Stomach (tissue), 9 donors: ENCODE measurements around the gene FHIP2A. TPM values are rescaled to one million over a fixed set of nuclear protein-coding genes. Genes with fewer than 3 reads are reported as not detected.
"Not testable (repeated sequence)": the region's sequence is repeated elsewhere in the genome, so short reads cannot be mapped to it uniquely, and the experiment has no call there.

Experiments used
- DNase-seq, 2 donors: peaks; one replicate each; pipeline versions ENCODE4 v3.0.0 to v3.0.0-alpha.2; 2013 to 2019
- H3K27ac ChIP-seq, 5 donors: fragments of 200-600 bp in 4 of 5; sonication (generic) in 4 of 5; one replicate each; pipeline ENCODE4 v1.5.1; 2013 to 2019; ENCODE audit warnings: mild to moderate bottlenecking in 1 of 5, moderate library complexity in 1 of 5
- H3K27me3 ChIP-seq, 3 donors: fragments of 200-600 bp; sonication (generic); one replicate each; pipeline ENCODE4 v1.5.1; 2017 to 2019; ENCODE audit warnings: mixed run types in 1 of 3
- H3K36me3 ChIP-seq, 4 donors: fragments of 200-600 bp; sonication (generic); 1 replicate in 3 of 4; 2 replicates in 1 of 4; pipeline ENCODE4 v1.5.1; 2016 to 2019
- H3K4me1 ChIP-seq, 4 donors: fragments of 200-600 bp; sonication (generic); one replicate each; pipeline ENCODE4 v1.5.1; 2016 to 2019
- H3K4me3 ChIP-seq, 4 donors: fragments of 200-600 bp; sonication (generic) in 3 of 4; one replicate each; pipeline ENCODE4 v1.5.1; 2016 to 2019; ENCODE audit warnings: mild to moderate bottlenecking in 1 of 4
- H3K9me3 ChIP-seq, 4 donors: fragments of 200-600 bp; sonication (generic); one replicate each; pipeline ENCODE4 v1.5.1; 2016 to 2019
- EP300 ChIP-seq: sonication (generic); formaldehyde crosslinking; IDR thresholded peaks from one replicate; pipeline ENCODE4 v1.6.1; 2017; ENCODE audit warnings: antibody characterized with exemption
- POLR2A ChIP-seq, 4 donors: fragments of 450-650 bp; IDR thresholded peaks; one replicate each; pipeline ENCODE4 v1.6.1; 2016; ENCODE audit warnings: antibody characterized with exemption in 4 of 4, control low read depth in 2 of 4, mild to moderate bottlenecking in 1 of 4, moderate library complexity in 1 of 4
- POLR2AphosphoS5 ChIP-seq, 3 donors: sonication (generic); formaldehyde crosslinking; IDR thresholded peaks; one replicate each; pipeline ENCODE4 v1.6.1; 2016; ENCODE audit warnings: antibody characterized with exemption in 3 of 3
- WGBS, 5 donors: extraction: QIAGEN DNeasy Blood & Tissue Kit in 3 of 5; methylation state at CpG; one replicate each; pipeline versions ENCODE4 v1.1.5 to v1.1.7; 2013 to 2018; 5-methylcytosine and 5-hydroxymethylcytosine counted together
- intact Hi-C: fragments of 100-400 bp; cut with DNase I; formaldehyde crosslinking; loops from one replicate; pipeline ENCODE4 v1.15.1; 2023; ENCODE audit warnings: low total_unique reads
- polyA plus RNA-seq, 3 donors: library from polyadenylated mRNA; stranded (reverse); fragments of 200-250 nt; gene quantifications; one replicate each; pipeline ENCODE4 v1.2.3, GENCODE V29; 2013
- total RNA-seq, 5 donors: library from RNA; depleted of rRNA; stranded (reverse); fragments of >200 nt; gene quantifications; one replicate each; pipeline versions ENCODE4 v1.1.0 to v1.2.3, GENCODE V29; 2014 to 2016
- TF ChIP-seq, protein P1 (sequence below), 7 experiments: fragments of 450-650 bp in 4 of 7; fragments of 200-600 bp in 3 of 7; sonication (generic) in 3 of 7; IDR thresholded peaks; one replicate each; pipeline ENCODE4 v1.5.1; 2016 to 2019; ENCODE audit warnings: antibody characterized with exemption in 7 of 7, control low read depth in 2 of 7, mild to moderate bottlenecking in 1 of 7
- donor health status: healthy with polysubstance abuse.
- donor health status: Bipolar disorder and iron deficiency.
- donor health status: healthy.

The FHIP2A gene
- total and polyA plus RNA-seq, 8 donors = 0.87 to 264 (median 10.5) TPM

DNA sequence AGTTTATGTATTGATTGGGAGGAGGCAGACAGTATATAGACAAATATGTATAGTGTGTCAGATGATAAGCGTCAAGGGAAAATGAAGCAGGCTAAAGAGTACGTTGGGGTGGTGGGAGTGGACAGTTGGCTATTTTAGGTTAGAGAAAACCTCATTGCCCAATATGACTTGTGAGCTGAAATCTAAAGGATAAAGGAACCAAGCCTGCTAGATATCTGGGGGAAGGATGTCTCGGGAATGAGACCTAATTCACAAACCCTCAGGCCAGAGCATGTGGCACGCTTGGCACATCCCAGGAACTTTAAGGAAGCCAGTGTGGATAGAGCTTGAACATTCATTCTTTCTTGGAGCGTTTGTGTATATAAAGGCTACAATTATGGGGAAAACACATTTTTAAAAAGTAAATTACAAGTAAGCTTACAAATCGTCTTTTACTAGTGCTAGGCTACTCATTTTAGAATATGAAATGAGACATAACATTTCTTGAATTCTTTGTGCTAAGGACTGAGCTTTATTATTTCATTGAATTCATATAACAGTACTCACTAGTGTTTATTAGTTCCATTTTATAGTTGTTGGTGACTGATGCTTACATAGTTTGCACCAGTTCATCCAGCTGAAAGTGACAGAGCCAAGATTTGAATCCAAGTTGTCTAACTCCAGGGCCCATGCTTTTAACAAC is 9.7 kb downstream of the FHIP2A start:
- Histone ChIP-seq H3K27me3 (no peaks in the 10 kb centered on the region), H3K4me1 (peaks cover 5 to 48% (median 15%) of the 10 kb centered on the region in 4 donors), H3K4me3 (no peak overlapping the region), H3K9me3 (no peaks in the 10 kb centered on the region), H3K27ac (no peak overlapping the region), H3K36me3 (peaks cover 0 to 55% (median 50%) of the 10 kb centered on the region in 4 donors)
- no peak for TF ChIP-seq POLR2AphosphoS5 (IDR thresholded peaks at IDR 0.05)
- no peak for TF ChIP-seq POLR2A (IDR thresholded peaks at IDR 0.05)
- TF ChIP-seq EP300 = no peak
- TF ChIP-seq, protein P1, sequence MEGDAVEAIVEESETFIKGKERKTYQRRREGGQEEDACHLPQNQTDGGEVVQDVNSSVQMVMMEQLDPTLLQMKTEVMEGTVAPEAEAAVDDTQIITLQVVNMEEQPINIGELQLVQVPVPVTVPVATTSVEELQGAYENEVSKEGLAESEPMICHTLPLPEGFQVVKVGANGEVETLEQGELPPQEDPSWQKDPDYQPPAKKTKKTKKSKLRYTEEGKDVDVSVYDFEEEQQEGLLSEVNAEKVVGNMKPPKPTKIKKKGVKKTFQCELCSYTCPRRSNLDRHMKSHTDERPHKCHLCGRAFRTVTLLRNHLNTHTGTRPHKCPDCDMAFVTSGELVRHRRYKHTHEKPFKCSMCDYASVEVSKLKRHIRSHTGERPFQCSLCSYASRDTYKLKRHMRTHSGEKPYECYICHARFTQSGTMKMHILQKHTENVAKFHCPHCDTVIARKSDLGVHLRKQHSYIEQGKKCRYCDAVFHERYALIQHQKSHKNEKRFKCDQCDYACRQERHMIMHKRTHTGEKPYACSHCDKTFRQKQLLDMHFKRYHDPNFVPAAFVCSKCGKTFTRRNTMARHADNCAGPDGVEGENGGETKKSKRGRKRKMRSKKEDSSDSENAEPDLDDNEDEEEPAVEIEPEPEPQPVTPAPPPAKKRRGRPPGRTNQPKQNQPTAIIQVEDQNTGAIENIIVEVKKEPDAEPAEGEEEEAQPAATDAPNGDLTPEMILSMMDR (IDR thresholded peaks at IDR 0.05) = no peak
- WGBS, 5 donors = 78 to 91% (median 88%) methylated on average over 6 of the region's 6 CpGs
- intact Hi-C loops = no loop called here
- no peak for DNase-seq

DNA sequence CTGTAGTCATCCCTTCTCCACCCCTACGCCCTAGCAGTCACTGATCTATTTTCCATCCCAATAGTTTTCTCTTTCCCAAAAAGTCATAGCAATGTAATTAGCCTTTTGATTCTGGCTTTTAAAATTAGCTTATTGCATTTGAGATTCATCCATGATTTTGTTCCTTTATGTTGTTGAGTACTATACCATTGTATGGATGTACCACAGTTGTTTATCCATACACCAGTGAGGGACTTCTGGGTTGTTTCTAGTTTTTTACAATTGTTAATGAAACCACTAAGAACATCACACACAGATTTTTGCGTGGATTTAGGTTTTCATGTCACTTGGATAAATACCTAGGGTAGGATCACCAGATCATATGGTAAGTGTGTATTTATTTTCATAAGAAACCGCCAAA is 16.1 kb downstream of the FHIP2A start:
- H3K27ac ChIP-seq = no peak overlapping the region
- WGBS, 5 donors = 95 to 100% (median 99%) methylated on average over 3 of the region's 3 CpGs
- peaks cover 14 to 100% (median 99%) of the 10 kb centered on the region in 4 donors for H3K36me3 ChIP-seq
- intact Hi-C loops = no loop called here
- peaks cover 0 to 6% (median 1%) of the 10 kb centered on the region in 4 donors for H3K4me1 ChIP-seq
- TF ChIP-seq EP300 = no peak
- TF ChIP-seq POLR2A (IDR thresholded peaks at IDR 0.05) = no peak
- TF ChIP-seq, protein P1 (IDR thresholded peaks at IDR 0.05) = no peak
- TF ChIP-seq POLR2AphosphoS5 (IDR thresholded peaks at IDR 0.05) = no peak
- no peaks in the 10 kb centered on the region for H3K27me3 ChIP-seq
- no peak for DNase-seq
- no peak overlapping the region for H3K4me3 ChIP-seq
- H3K9me3 ChIP-seq = no peaks in the 10 kb centered on the region

DNA sequence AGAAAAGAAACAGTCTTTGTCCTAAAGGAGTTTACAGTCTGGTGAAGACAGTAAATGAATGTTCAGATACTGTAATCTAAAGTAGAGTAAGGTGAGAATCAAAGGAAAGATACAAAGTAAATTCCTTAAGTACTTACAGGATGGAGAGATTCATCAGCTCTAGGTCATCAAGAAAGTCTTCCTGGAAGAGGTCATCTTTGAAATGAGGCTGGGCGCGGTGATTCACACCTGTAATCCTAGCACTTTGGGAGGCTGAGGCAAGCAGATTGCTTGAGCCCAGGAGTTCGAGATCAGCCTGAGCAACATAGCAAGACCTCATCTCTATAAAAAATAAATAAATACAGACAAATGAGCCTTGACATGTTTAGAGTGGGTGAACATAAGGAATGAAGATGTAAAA is 18.3 kb downstream of the FHIP2A start:
- no peak for DNase-seq
- H3K27ac ChIP-seq = no peak overlapping the region
- H3K4me1 ChIP-seq = no peaks in the 10 kb centered on the region
- H3K4me3 ChIP-seq = no peak overlapping the region
- 95 to 99% (median 96%) methylated on average over 3 of the region's 3 CpGs for WGBS, 5 donors
- peaks cover 30 to 100% (median 99%) of the 10 kb centered on the region in 4 donors for H3K36me3 ChIP-seq
- TF ChIP-seq POLR2AphosphoS5 (IDR thresholded peaks at IDR 0.05) (no peak), POLR2A (IDR thresholded peaks at IDR 0.05) (no peak), EP300 (no peak)
- TF ChIP-seq, protein P1 (IDR thresholded peaks at IDR 0.05) = no peak
- intact Hi-C loops = no loop called here
- H3K9me3 ChIP-seq = no peaks in the 10 kb centered on the region
- no peaks in the 10 kb centered on the region for H3K27me3 ChIP-seq

DNA sequence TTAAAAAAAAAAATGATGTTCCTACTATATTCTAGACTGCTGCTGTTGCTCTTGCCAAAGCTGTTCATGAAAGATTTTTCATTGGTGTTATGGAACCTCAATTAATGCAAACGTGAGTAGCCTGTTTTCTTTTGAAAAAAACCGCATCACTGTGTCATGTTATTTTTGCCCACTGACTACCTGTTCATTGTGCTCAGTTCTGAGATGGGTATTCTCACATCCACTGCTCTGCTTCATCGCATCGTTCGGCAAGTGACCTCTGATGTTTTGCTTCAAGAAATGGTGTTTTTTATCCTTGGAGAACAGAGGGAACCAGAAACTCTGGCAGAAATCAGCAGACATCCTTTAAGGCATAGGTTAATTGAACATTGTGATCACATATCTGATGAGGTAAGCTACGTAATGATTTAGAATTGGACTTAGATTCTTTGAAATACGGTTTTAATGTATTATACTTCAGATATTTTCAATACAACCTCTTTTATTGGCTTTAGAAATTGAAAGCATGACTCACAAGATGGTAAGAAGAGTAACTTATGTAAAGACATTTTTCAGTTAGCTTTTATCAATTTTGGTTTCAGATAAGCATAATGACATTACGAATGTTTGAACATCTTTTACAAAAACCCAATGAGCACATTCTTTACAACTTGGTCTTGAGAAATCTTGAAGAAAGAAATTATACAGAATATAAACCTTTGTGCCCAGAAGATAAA is 24.6 kb downstream of the FHIP2A start:
- Histone ChIP-seq H3K9me3 (no peaks in the 10 kb centered on the region), H3K4me1 (no peaks in the 10 kb centered on the region), H3K4me3 (no peak overlapping the region), H3K36me3 (peaks cover 69 to 100% (median 100%) of the 10 kb centered on the region in 4 donors), H3K27me3 (no peaks in the 10 kb centered on the region), H3K27ac (no peak overlapping the region)
- no peak for TF ChIP-seq EP300
- no peak for TF ChIP-seq POLR2AphosphoS5 (IDR thresholded peaks at IDR 0.05)
- no peak for TF ChIP-seq POLR2A (IDR thresholded peaks at IDR 0.05)
- TF ChIP-seq, protein P1 (IDR thresholded peaks at IDR 0.05) = no peak
- no peak for DNase-seq
- intact Hi-C loops = no loop called here
- 83 to 93% (median 87%) methylated on average over 8 of the region's 8 CpGs for WGBS, 5 donors

DNA sequence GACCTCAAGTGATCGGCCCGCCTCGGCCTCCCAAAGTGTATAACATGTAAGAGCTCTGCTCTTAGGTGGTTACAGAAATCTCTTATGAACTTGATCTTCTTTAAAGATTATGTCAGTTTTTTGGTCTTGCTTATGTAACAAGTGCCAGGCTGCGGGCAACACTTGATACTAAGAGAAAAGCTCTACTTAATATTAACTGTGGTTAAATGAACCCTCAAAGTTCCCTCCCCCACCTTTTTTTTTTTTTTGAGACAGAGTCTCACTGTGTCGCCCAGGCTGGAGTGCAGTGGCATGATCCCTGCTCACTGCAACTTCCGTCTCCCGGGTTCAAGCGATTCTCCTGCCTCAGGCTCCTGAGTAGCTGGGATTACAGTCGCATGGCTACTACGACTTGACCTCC is 25.9 kb downstream of the FHIP2A start:
- intact Hi-C loops, H3K9me3 ChIP-seq, H3K27ac ChIP-seq, DNase-seq, H3K4me3 ChIP-seq, H3K4me1 ChIP-seq, H3K27me3 ChIP-seq: not testable (repeated sequence)
- peaks cover 72 to 100% (median 99%) of the 10 kb centered on the region in 4 donors for H3K36me3 ChIP-seq
- 90 to 95% (median 92%) methylated on average over 10 of the region's 10 CpGs for WGBS, 5 donors
